K562 (cell line): Measurements from ENCODE around the gene ATP7B. TPM values are rescaled to one million over a fixed set of nuclear protein-coding genes. Genes with fewer than 3 reads are reported as not detected.

Source experiments
- BDP1 ChIP-seq: IDR thresholded peaks from 3 replicates; pipeline ENCODE4 v1.6.1; 2011; ENCODE audit not compliant: insufficient read length, insufficient read depth
- CBFA2T3 ChIP-seq: fragments of 450-650 bp; IDR thresholded peaks from 2 replicates; pipeline ENCODE4 v1.6.1; 2017
- CHD4 ChIP-seq: fragments of 200-600 bp; sonication (generic); IDR thresholded peaks from 3 replicates; pipeline ENCODE4 v1.6.1; 2012; ENCODE audit warnings: low read depth, mild to moderate bottlenecking, mixed read lengths, low read length, inconsistent platforms; ENCODE audit not compliant: insufficient read depth, insufficient replicate concordance, poor library complexity, severe bottlenecking
- CTCFL ChIP-seq: IDR thresholded peaks from 2 replicates; pipeline ENCODE4 v1.6.1; 2011; ENCODE audit warnings: borderline replicate concordance, low read depth, mild to moderate bottlenecking, moderate library complexity, low read length; ENCODE audit not compliant: insufficient read depth, poor library complexity, severe bottlenecking
- E2F4 ChIP-seq: sonication (generic); formaldehyde crosslinking; IDR thresholded peaks from 2 replicates; pipeline ENCODE4 v1.8.0; 2022; ENCODE audit warnings: mild to moderate bottlenecking, low read depth, missing genetic modification reagents
- FIP1L1 ChIP-seq: fragments of 200-400 bp; formaldehyde crosslinking; IDR thresholded peaks from 2 replicates; pipeline ENCODE4 v1.6.1; 2018; ENCODE audit warnings: mild to moderate bottlenecking, low read depth, low read length; ENCODE audit not compliant: poor library complexity, severe bottlenecking
- GATA2 ChIP-seq: sonication (generic); formaldehyde crosslinking; IDR thresholded peaks from 2 replicates; pipeline ENCODE4 v1.4.0; 2020; ENCODE audit warnings: mild to moderate bottlenecking, missing genetic modification reagents
- HMBOX1 ChIP-seq: sonication (generic); IDR thresholded peaks from 2 replicates; pipeline ENCODE4 v1.6.1; 2016
- NFIC ChIP-seq: fragments of 450-650 bp; IDR thresholded peaks from 2 replicates; pipeline ENCODE4 v1.6.1; 2017; ENCODE audit warnings: mild to moderate bottlenecking, inconsistent platforms
- STAT5B ChIP-seq: fragments of 250-450 bp; sonication (Bioruptor Pico); IDR thresholded peaks from 2 replicates; pipeline ENCODE4 v1.8.0; 2021; ENCODE audit warnings: mild to moderate bottlenecking, inconsistent platforms
- TBP ChIP-seq: optimal IDR thresholded peaks from 2 replicates; pipeline ENCODE3; 2011; ENCODE audit warnings: low read depth, low read length, improper control_type of control experiment
- TRIM28 ChIP-seq: fragments of 450-650 bp; IDR thresholded peaks from 2 replicates; pipeline ENCODE4 v1.6.1; 2017
- ZBTB12 ChIP-seq: fragments of 250-450 bp; sonication (Bioruptor Pico); IDR thresholded peaks from 2 replicates; pipeline ENCODE4 v1.4.0; 2020
- ZNF395 ChIP-seq: fragments of 200-800 bp; sonication (Bioruptor generic); IDR thresholded peaks from 2 replicates; pipeline ENCODE4 v1.6.1; 2017; ENCODE audit warnings: missing genetic modification characterization, missing compliant biosample characterization
- ZNF507 ChIP-seq: conservative IDR thresholded peaks from 2 replicates; pipeline ENCODE4 v1.6.1; 2017; ENCODE audit warnings: missing genetic modification characterization, missing compliant biosample characterization
- ZNF586 ChIP-seq: fragments of 450-650 bp; formaldehyde crosslinking; conservative IDR thresholded peaks from 2 replicates; pipeline ENCODE4 v1.4.0; 2020; ENCODE audit warnings: mild to moderate bottlenecking, moderate library complexity
- ZZZ3 ChIP-seq: fragments of 450-650 bp; IDR thresholded peaks from 2 replicates; pipeline ENCODE4 v1.6.1; 2016; ENCODE audit warnings: antibody characterized with exemption, mild to moderate bottlenecking, moderate library complexity
- polyA plus RNA-seq, 8 experiments: library from polyadenylated mRNA; depleted of rRNA in 4 of 8; stranded (reverse) in 5 of 8; unstranded in 3 of 8; fragments of >200 nt; fragmentation: Nextera tagmentation in 2 of 8; fragmentation: Illumina TruSeq in 1 of 8; extraction: Ambion mirVana in 2 of 8; extraction: Trizol in 1 of 8; gene quantifications; 2 replicates each; pipeline versions ENCODE4 v1.2.1 to v1.2.3, GENCODE V29; 2011 to 2014; ENCODE audit warnings: inconsistent platforms in 1 of 8, missing spikeins in 1 of 8
- total RNA-seq, 7 experiments: library from RNA; depleted of rRNA in 6 of 7; stranded (reverse); fragments of >200 nt in 6 of 7; fragmentation: Illumina TruSeq in 2 of 7; extraction: Trizol in 2 of 7; gene quantifications; 2 replicates each; pipeline versions ENCODE4 v1.2.1 to v1.2.3, GENCODE V29; 2011 to 2021; ENCODE audit warnings: low replicate concordance in 1 of 7

The ATP7B gene
- total and polyA plus RNA-seq, 9 of the 15 experiments (the other 6 are each of a cell fraction or from before 2014, with no cell fraction given), result 1.1 to 20.4 (median 8.5) TPM

- no peak for TF ChIP-seq ZNF395 (CRISPR knock-in tag)
- TF ChIP-seq GATA2 (CRISPR knock-in tag), result 0 out of 2 replicates have a peak, but pooled peaks have one; percentile 8
- TF ChIP-seq BDP1, result no peak
- TF ChIP-seq CTCFL, result no peak
- no peak for TF ChIP-seq TBP
- TF ChIP-seq ZNF507 (tag), result no peak
- no peak for TF ChIP-seq HMBOX1
- no peak for TF ChIP-seq CHD4
- no peak for TF ChIP-seq ZZZ3
- no peak for TF ChIP-seq TRIM28
- no peak for TF ChIP-seq ZBTB12 (CRISPR knock-in tag)
- peak; percentile 76 for TF ChIP-seq CBFA2T3
- TF ChIP-seq STAT5B (CRISPR knock-in tag), result no peak
- no peak for TF ChIP-seq ZNF586
- TF ChIP-seq E2F4 (CRISPR knock-in tag), result no peak
- TF ChIP-seq NFIC, result no peak
- TF ChIP-seq FIP1L1, result no peak
These were observed 53.7 kb downstream of the ATP7B start (continued) for GRCh38 chr13:51957377-51958216.
